Putamen (tissue), 1 donor: ENCODE measurements around the gene MRPS24.
"Not testable (repeated sequence)": the region's sequence is repeated elsewhere in the genome, so short reads cannot be mapped to it uniquely, and the experiment has no call there.

ENCODE experiments used
- DNase-seq: peaks from one replicate; pipeline ENCODE4 v3.0.0-alpha.2; 2016; ENCODE audit warnings: low spot score

Gene MRPS24

GRCh38 chr7:43838201-43838658 lies 31.1 kb downstream of the MRPS24 start:
- no peak for DNase-seq

- DNase-seq, result no peak
These were observed 34.7 kb downstream of the MRPS24 start for GRCh38 chr7:43834463-43835251.

DNA sequence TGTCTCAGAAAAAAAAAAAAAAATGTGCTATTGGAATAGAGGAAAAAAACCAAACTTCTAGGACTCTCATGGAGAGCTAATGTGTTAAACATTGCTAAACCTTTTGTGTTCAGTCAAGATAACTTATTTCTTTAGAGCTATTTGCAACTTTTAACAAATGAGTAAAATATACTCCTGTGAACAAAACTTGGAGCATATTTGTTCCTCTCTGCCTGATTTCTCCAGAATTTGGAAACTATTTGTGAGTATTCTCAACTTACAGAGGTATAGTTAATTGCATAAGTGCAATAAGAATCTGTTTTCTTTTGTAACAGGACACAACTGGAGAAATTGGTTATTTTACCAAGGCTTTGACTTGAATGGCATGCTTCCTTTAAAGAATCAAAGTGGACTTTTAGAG lies 38.4 kb downstream of the MRPS24 start:
- not testable (repeated sequence) for DNase-seq

DNA sequence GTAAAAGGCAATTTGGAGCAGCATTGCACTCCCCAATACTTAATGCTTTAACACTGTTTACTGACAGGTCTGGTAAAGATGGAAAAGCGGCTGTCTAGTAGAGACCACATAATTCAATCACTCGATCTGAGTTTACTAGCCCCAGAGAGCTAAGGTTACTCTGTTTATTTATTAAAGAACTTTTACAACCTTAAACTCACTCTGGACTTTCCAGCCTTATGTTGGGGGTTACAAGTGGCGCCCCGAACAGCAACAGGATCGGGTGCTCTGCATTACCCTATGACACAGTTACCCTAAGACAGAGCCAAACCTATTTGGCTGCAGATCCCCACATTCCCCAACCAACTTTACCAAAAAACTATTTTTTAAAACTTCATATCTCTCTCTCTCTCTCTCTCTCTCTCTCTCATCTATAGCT lies 43.9 kb downstream of the MRPS24 start:
- no peak for DNase-seq

DNA sequence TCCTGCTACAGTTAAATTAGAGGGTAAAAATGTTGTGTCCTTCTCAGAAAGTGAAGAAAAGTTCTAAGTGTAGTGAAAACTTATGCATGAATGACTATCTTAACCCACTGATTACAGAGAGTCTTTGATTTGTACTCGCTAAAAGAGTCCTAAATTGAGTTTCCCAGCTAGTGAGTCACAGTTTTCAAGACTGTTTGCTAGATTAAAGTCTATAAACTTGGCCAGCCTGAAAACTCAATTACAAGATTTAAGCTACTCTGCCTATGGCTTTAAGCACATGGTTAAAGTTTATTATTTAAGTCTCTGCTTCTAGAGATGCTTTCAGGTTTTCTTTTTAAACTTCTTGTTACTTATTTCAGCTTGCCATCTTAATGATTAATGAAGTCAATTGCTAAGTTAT lies 44.4 kb downstream of the MRPS24 start:
- DNase-seq, result no peak

DNA sequence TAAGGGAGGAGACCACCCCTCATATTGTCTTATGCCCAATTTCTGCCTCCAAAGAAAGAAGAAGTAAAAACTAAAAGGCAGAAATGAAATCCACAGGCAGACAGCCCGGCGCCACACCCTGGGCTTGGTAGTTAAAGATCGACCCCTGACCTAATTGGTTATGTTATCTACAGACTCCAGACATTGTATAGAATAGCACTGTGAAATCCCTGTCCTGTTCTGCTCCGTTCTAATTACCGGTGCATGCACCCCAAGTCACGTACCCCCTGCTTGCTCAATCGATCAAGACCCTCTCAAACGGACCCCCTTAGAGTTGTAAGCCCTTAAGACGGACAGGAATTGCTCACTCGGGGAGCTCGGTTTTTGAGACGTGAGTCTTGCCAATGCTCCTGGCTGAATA lies 44.8 kb downstream of the MRPS24 start:
- not testable (repeated sequence) for DNase-seq

GRCh38 chr7:43823941-43824340 lies 45.4 kb downstream of the MRPS24 start:
- no peak for DNase-seq

GRCh38 chr7:43823425-43823824 lies 45.9 kb downstream of the MRPS24 start:
- DNase-seq, result not testable (repeated sequence)
